Measurements from ENCODE around the gene CYP1A2.

CYP1A2 gene

DNA sequence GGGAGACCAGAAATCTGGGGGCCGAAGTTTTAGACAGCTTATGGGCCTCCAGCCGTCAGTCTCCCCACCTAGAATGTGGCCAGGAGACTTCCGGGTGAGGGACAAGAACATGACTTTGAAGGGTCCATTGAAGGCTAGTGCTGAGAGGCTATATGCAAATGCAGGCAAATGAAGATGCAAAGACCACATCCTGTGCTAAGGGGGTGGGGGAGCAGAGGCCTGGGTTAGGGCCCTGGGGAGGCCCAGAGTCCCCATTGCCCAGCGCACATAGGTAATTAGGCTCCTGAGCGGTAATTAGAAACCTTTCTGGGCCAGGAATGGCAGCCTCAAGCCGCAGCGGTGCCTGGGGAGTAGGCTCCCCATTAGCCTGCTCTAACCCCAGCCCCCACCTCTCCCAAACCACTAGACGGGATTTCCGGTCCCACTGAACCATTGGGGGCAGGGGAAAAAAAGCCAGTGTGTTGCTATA is 40.1 kb downstream of the CYP1A2 start:
- no peak for DNase-seq (ENCODE audit: low read depth)

DNA sequence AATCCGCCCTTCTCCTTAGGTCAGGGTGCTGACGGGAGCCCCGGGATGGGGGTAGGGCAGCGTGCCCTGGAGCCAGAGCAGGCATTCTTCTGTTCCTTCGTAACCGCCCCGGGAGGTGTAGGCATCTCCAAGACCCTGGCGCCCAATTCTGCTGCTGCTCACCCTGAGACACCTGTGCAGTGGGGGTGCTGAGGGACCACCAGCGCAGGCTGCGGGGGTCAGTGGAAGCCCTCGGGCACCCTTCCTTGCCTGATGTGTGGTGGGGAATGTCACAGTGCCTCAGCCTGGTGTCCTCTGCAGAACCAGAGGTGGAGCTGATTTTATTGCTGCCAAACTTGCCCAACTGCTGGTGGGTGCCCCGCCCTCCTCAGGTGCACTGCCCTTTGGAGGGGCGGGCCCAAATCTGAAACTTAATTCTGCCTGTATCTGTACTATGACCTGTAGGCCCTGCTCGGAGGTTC is 40.6 kb downstream of the CYP1A2 start:
- no peak for DNase-seq (ENCODE audit: low read depth)

DNA sequence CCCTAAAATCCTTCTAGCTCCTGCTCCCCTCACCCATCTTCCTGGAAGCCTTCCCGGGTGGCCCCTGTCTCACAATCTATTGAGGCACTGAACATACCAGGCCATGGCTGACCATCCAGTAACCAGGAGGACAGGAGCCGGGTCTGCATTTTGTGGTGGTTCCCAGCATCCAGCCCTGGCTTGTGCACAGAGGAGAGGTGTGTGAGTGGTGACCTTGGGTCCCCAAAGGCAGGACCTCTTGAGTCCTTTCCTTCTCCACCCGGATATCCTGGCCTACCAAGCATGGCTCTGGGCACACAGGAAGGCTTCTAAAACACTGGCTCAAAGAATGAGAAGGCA is 41.1 kb downstream of the CYP1A2 start:
- DNase-seq (ENCODE audit: low read depth), result no peak

DNA sequence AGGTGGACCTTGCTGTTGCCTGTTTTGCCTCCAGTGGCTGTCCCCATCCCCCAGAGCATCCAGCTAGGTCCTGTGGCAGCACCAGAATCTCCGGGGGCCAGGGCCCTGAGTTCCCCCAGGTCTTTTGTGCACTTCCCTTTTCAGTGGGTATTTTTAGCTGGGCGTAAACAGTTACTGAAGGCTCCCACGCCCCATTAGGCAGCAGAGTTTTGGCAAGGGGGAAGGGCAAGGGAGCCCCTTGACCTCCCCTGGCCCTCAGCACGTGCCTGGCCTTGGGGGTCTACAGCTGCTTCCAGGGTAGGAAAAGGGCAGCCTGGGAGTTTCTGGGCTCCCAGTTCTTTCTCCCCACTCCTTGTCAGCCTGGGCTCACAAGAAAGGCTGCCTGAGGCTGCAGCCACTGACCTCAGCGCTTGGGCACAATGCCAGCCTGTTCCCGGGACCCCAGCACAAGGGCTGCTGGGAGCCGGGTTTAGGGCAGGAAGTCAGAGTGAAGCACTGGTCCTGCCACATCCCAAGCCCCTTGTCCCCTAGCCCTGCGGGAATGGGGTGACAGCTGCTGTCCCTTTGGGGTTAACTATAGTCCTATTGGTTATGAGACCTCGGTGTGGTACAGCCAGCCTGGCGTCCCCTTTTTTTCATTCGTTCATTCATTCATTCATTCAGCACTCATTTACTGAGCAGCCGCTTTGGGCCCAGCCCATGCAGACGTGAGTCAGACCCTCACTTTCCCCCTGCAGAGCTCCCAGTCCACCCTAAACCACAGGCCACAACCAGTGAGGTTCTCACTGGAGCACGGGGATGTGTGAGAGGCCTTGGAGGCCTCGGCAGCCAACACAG is 41.7 kb downstream of the CYP1A2 start:
- peak; percentile 42 for DNase-seq (ENCODE audit: low read depth)

DNA sequence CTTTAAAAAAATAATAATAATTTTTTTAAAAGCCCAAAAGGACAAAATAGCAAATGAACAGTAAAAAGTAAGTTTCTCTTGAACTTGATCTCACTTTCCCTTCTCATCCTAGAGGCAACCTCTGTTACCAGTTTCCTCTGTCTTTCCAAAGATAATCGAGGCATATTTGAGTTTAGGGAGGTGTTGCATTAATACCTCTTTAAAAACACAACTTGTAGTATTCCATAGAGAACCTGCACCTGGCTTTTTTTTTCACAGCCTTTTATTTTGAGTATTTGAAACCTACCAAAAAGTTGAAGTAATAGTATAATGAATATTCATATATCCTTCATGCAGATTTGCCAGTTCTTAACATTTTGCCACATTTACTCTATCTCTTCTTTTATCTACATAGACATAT is 42.4 kb downstream of the CYP1A2 start:
- DNase-seq (ENCODE audit: low read depth), result no peak

DNA sequence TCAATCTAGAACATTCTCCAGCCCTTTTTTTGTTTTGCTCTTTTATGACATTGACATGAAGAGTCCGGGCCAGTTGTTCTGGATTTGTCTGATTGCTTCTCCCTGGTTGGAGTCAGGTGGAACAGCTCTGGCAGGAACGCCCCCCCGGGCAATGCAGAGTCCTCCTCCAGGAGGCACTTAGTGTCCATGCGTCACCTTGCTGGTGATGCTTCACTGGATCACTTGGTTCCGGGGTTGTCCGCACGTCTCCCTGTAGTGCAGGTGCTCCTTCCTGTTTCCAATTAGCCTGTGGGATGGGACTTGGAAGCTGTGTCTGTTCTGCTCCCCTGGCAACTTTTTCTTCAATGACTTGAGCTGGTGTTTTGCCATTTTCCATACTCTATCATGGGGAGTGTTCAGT is 43.0 kb downstream of the CYP1A2 start:
- DNase-seq (ENCODE audit: low read depth), result no peak

DNA sequence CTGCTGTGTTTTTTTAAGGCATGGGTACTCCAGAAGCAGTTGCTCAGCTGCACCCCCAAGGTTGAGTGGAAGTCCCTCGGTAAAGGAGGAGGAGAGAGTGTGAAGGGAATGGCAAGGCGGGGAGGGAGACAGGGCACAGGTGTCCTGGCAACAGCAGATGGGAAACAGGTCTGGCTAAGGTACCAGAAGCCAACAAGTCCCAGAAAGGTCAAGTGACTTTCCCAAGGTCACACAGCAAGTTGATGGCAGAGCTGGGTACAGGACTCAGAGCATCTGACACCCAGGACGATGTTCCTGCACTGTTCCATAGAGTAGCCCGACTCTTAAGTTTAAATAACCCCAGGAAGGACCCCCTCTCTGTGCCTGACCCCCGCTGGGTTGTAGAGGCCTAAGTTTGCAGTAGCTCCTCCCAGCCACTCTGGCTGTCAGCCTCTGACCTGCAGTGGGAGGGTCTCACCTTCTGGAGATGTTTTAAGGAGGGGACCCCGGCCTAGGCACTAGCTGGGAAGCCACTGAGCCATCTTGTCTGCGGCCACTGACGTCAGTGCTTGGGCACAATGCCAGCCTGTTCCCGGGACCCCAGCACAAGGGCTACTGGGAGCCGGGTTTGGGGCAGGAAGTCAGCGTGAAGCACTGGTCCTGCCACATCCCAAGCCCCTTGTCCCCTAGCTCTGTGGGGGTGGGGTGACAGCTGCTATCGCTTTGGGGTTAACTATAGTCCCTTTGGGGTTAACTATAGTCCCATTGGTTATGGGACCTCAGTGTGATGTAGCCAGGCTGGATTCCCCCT is 43.8 kb downstream of the CYP1A2 start:
- DNase-seq (ENCODE audit: low read depth), result no peak

DNA sequence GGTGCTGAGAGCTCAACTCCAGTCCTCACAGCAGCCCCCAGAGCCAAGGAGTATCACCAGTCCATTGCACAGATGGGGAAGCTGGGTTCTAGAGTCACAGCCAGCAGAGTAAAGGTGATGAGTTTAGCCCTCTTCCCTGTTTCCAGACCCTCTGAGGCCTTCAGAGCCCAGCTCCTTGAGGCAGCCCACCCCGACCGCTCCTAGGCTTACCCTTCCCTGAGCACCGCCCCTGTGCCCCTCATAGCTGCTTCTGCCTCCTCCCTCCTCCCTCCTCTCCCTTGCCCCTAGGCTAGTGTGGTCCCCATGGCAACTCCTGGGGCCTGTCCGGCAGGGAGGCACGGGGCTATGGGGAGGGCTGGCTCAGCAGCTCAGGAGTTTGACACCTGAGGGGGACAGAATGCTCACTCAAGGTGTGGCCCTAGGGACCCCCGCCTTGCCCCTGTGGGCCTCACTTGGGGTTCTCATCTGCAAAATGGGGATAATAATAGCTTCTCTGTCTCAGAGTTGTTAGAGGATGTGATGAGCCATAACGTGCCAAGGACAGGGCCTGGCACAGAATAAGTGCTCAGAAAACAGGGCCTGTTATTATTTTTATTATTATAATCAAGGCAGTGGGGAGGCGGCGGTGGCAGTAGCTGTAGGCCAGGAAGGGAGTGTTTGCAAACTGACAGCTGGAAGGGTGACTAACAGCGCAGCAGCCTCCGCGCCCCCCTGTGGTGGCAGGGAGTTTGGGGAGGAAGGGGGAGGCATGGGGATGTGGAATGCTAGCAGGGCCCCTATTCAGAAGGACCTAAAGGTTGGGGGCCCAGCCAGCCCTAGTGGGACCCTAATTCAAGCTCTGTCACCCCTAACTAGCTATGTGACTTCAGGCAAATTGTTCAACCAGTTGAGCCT is 44.7 kb downstream of the CYP1A2 start:
- no peak for DNase-seq (ENCODE audit: low read depth)

DNA sequence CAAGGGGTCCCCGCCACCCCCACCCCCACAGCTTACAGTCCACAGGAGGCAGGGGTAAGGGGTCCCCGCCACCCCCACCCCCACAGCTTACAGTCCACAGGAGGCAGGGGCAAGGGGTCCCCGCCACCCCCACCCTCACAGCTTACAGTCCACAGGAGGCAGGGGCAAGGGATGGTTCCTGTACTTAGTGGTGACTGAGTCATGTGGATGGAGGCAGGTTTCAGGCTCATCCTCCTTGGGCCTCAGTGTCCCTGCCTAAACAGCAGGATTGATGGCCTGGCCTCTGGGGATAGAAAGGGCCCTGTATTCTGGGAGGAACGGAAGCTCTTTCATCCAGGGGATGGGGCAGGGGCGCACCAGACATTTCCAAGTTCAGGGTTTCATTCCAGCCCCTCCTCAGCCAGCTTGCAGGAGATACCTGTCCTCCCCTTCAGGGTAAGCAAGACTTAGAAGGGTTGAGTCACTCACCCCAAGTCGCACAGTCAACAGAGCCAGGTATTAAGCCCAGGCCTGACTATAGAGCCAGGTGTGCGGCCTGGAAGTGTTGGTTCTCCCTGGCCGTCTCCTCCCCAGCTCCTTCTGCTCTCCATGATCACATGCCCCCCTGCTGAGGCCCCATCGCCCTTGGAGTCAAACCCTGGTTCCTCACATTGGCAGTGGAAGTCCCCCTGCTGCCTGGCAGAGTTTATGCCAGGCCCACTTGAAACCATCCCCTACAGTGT is 45.8 kb downstream of the CYP1A2 start:
- DNase-seq (ENCODE audit: low read depth), result no peak

DNA sequence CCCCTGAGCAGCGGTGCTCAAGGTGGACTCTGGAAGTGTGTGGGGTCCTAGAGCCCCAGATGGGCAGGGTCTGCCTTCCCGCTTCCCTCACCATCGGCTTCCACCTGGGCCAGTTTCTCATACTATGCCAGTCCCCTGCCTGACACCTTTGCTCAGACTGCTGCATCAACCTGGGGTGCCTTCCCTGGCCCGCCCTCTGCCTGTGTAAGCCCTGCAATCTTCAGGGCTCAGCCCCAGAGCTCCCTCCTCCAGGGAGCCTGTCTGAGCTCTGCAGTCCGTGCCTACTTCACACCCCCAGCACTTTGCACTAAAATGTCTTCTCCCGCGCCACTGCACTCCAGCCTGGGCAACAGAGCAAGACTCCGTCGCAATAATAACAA is 46.3 kb downstream of the CYP1A2 start:
- no peak for DNase-seq (ENCODE audit: low read depth)

DNA sequence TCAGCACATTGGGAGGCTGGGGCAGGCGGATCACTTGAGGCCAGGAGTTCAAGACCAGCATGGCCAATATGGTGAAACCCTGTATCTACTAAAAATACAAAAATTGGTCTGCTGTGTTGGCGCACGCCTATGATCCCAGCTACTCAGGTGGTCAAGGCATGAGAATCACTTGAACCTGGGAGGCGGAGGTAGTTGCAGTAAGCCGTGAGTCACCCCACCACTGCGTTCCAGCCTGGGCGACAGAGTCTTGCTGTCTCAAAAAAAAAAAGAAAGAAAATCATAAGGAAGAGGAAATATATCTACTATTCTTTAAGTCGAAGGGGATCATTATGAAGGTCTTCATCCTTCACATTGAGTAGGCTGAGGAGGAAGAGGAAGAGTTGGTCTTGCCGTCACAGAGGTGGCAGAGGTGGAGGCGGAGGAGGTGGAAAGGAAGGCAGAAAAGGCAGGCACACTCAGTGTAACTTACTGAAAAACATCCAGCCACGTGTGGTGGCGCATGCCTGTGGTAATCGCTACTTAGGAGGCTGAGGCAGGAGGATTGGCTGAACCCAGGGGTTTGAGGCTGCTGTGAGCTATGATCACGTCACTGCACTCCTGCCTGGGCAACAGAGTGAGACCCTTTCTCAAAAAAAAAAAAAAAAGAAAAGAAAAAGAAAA is 47.5 kb downstream of the CYP1A2 start:
- DNase-seq (ENCODE audit: low read depth), result no peak

DNA sequence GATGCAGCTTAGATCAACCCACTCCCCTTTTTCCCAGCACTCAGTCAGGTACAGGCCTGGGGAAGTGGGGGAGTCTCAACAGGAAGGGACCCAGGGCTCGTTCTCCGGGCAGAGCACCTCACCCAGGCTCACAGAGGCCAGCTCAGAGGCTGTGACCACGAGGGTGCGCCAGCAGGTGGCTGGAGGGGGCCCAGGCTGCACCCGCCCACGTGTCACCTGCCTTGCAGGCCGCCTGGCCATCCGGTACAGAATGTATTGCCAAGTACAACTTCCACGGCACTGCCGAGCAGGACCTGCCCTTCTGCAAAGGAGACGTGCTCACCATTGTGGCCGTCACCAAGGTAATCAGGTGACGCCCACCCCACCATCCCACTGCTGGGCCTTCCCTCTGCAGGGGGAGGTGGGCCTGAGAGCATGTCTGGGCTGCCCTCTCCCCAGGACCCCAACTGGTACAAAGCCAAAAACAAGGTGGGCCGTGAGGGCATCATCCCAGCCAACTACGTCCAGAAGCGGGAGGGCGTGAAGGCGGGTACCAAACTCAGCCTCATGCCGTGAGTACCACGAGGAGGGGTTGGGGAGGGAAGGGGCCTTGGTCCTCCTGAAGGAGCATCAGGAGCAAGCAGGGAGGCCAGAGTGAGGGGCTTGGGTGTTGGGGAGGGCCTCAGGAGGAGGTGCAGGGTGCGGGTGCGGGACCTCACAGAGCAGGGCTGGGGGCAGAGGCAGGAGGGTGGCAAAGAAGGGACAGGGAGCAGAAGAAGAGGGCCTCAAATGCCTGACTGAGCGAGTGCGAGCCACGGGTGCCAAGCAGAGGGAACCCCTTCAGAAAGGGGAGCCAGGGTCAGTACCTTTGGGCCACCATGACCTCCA is 50.0 kb downstream of the CYP1A2 start:
- no peak for DNase-seq (ENCODE audit: low read depth)

DNA sequence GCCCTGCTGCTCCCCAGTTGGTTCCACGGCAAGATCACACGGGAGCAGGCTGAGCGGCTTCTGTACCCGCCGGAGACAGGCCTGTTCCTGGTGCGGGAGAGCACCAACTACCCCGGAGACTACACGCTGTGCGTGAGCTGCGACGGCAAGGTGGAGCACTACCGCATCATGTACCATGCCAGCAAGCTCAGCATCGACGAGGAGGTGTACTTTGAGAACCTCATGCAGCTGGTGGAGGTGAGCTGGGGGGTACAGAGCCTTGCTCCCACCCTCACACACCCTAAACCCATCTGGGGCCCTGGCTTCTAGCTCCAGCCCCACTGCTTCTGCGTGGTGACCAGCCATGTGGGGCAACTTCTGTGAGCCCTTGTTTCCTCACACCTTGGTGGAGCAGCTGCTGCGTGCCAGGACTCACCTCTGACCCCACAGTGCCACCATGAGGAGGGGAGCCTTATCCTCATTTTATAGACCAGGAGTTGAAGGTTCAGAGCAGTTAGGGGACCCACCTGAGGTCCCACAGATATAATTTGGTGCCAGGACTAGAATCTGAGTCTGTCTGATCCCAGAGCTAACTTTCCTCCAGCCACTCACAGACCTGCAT is 50.7 kb downstream of the CYP1A2 start:
- DNase-seq (ENCODE audit: low read depth), result no peak

DNA sequence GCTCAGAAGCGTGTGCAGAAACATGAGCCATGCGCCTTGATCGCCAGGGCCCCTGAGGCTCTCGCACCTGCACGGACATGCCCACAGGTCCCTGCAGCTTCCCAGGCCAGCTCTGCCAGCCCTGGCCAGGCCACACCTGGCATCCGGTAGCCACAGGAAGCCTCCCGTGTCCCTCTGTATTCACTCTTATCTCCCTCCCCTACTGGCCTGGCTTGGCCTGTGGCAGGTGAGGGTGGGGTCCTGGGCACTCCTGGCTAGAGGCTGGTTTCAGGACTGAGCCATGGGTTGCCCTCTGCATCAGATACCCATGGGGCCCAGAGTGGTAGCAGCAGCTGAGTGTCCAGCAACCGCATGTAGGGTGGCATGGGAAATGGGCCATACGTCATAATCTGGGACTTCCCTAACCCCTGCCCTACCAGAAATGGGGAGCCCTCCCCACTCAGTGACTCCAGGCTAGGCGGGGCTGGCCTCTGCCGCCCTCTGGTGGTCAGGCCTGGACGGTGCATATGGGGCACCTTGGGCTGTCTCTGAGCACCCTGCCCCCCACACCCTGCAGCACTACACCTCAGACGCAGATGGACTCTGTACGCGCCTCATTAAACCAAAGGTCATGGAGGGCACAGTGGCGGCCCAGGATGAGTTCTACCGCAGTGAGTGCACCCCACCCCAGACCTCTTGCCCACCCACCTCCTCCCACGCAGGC is 51.4 kb downstream of the CYP1A2 start:
- DNase-seq (ENCODE audit: low read depth), result peak; percentile 60

DNA sequence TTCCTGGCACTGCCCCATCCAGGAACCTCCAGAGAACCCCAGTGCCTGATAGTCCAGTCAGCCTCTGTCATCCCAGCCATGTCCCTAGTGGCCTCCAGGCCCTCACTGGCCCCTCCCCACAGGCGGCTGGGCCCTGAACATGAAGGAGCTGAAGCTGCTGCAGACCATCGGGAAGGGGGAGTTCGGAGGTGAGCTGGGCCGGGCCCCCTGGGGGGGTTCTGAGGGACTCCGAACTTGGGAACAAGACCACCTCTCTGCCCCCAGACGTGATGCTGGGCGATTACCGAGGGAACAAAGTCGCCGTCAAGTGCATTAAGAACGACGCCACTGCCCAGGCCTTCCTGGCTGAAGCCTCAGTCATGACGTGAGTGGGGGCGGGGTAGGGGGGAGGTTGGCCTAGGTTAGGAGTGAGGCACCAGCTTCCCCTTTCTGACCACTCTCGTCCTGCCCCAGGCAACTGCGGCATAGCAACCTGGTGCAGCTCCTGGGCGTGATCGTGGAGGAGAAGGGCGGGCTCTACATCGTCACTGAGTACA is 52.0 kb downstream of the CYP1A2 start:
- no peak for DNase-seq (ENCODE audit: low read depth)

DNA sequence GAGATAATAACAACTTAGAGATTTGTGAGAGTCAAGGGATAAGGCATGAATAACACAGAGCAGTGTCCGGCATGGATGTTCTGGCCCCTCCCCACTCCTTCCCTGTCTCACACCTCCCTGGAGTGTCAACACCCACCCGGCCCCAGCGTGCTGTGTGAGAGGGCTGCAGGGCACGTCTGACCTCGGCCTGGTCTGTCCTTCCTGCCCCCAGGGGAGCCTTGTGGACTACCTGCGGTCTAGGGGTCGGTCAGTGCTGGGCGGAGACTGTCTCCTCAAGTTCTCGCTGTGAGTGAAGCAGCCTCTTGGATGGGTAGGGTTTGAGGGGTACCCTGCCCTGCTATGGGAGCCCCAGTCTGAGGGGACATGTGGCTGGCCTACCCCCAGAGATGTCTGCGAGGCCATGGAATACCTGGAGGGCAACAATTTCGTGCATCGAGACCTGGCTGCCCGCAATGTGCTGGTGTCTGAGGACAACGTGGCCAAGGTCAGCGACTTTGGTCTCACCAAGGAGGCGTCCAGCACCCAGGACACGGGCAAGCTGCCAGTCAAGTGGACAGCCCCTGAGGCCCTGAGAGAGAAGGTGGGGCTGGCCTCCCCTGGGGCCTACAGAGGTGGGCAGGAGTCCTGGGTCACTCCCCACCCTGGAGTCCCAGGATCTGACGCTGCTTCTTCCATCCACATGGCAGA is 52.8 kb downstream of the CYP1A2 start:
- DNase-seq (ENCODE audit: low read depth), result no peak

DNA sequence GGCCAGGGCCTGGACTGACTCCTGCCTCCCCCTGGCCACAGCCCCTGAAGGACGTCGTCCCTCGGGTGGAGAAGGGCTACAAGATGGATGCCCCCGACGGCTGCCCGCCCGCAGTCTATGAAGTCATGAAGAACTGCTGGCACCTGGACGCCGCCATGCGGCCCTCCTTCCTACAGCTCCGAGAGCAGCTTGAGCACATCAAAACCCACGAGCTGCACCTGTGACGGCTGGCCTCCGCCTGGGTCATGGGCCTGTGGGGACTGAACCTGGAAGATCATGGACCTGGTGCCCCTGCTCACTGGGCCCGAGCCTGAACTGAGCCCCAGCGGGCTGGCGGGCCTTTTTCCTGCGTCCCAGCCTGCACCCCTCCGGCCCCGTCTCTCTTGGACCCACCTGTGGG is 53.6 kb downstream of the CYP1A2 start:
- DNase-seq (ENCODE audit: low read depth), result no peak

DNA sequence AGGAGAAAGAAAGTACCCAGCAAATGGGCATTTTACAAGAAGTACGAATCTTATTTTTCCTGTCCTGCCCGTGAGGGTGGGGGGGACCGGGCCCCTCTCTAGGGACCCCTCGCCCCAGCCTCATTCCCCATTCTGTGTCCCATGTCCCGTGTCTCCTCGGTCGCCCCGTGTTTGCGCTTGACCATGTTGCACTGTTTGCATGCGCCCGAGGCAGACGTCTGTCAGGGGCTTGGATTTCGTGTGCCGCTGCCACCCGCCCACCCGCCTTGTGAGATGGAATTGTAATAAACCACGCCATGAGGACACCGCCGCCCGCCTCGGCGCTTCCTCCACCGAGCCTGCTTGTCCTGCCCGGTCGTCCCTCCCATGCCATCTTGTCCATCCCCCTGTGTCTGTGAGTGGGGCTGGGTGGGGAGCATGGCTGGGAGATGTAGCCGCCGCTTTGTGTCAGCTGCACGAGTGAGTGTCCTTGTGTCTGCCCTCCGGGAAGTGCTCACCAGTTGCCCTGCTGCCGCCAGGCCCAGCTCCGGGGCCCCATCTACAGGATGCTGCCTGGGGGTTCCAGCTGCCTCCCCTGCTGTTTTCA is 54.3 kb downstream of the CYP1A2 start:
- DNase-seq (ENCODE audit: low read depth), result no peak
